ENCODE results near the gene LRRC23. TPM values are rescaled to one million over a fixed set of nuclear protein-coding genes. Genes with fewer than 3 reads are reported as not detected.
"Not testable (repeated sequence)": the region's sequence is repeated elsewhere in the genome, so short reads cannot be mapped to it uniquely, and the experiment has no call there.

LRRC23 gene
- total and polyA plus RNA-seq, 4 experiments from 2014 or later = 4.1 to 9.1 (median 6.2) TPM

DNA sequence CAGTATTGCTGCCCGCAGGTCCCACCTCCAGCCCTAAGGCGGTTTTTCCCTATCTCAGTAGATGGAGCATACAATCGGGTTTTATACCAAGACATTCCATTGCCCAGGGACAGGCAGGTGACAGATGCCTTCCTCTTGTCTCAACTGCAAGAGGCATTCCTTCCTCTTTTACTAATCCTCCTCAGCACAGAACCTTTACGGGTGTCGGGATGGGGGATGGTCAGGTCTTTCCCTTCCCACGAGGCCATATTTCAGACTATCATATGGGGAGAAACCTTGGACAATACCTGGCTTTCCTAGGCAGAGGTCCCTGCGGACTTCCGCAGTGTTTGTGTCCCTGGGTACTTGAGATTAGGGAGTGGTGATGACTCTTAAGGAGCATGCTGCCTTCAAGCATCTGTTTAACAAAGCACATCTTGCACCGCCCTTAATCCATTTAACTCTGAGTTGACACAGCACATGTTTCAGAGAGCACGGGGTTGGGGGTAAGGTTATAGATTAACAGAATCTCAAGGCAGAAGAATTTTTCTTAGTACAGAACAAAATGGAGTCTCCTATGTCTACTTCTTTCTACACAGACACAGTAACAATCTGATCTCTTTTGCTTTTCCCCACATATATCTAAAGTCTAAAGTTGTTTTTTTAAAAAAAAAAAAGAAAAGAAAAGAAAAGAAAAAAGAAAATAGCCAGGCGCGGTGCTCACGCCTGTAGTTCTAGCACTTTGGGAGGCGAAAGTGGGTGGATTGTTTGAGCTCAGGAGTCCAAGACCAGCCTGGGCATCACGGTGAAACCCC is 18.2 kb upstream of the LRRC23 start:
- H3K9me3 Mint-ChIP-seq; H3K27ac ChIP-seq (ENCODE audit: low read depth, low read length); H3K4me3 ChIP-seq (ENCODE audit: low read length in 2 of 2); intact Hi-C loops (cut with micrococcal nuclease); DNase-seq; H3K36me3 ChIP-seq (ENCODE audit: insufficient read depth, low read length); H3K36me3 Mint-ChIP-seq; H3K27me3 Mint-ChIP-seq; H3K27me3 ChIP-seq (ENCODE audit: insufficient read depth, low read length); H3K4me1 ChIP-seq (ENCODE audit: insufficient read depth, low read length); H3K27ac Mint-ChIP-seq; H3K4me3 Mint-ChIP-seq; H3K9me3 ChIP-seq (ENCODE audit: control insufficient read depth in 1 of 2, low read length in 2 of 2): not testable (repeated sequence)
- ChIA-PET CTCF (ENCODE audit: partially characterized antibody) (interaction anchor here (1.2 to 1.4 kb wide), 3 partner anchors 14 to 258 kb away, joined by 3 to 5 read pairs (median 4); partner anchors contain the start of gene SPSB2), POLR2A (ENCODE audit: partially characterized antibody) (interaction anchor here (1.1 to 5.3 kb wide), 3 partner anchors 12 to 17 kb away, joined by 3 to 33 read pairs (median 4); partner anchors contain the start of gene SPSB2)
- H3K4me1 Mint-ChIP-seq = peaks cover 2 to 11% (median 7%) of the 10 kb centered on the region in 4 donors

DNA sequence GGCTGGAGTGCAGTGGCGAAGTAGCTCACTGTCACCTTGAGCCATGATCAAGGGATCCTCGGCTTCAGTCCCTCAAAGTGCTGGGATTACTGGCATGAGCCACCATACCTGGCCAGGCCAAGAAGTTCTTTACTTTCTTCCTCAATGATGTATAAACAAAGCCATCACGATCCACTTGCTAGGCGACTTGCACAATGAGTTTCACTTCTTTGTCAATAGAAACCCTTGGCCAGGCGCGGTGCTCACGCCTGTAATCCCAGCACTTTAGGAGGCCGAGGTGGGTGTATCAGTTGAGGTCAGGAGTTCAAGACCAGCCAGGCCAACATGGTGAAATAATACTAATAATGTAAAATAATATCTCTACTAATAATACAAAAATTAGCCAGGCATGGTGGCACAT is 17.2 kb upstream of the LRRC23 start:
- POLR2A ChIA-PET (ENCODE audit: partially characterized antibody) = interaction anchor here (1.1 to 1.7 kb wide), 3 partner anchors 13 to 18 kb away, joined by 3 to 4 read pairs (median 3); partner anchors contain the start of gene SPSB2
- Mint-ChIP-seq H3K27ac (no peak overlapping the region), H3K9me3 (no peaks in the 10 kb centered on the region), H3K4me1 (peaks cover 5 to 15% (median 11%) of the 10 kb centered on the region in 4 donors), H3K4me3 (no peak overlapping the region), H3K36me3 (peaks cover 0 to 9% of the 10 kb centered on the region in 2 donors), H3K27me3 (no peaks in the 10 kb centered on the region)
- no peaks in the 10 kb centered on the region for H3K27me3 ChIP-seq (ENCODE audit: insufficient read depth, low read length)
- peaks cover 16% of the 10 kb centered on the region for H3K4me1 ChIP-seq (ENCODE audit: insufficient read depth, low read length)
- no peak overlapping the region for H3K27ac ChIP-seq (ENCODE audit: low read depth, low read length)
- H3K9me3 ChIP-seq (ENCODE audit: control insufficient read depth in 1 of 2, low read length in 2 of 2) = no peaks in the 10 kb centered on the region
- H3K36me3 ChIP-seq (ENCODE audit: insufficient read depth, low read length) = no peaks in the 10 kb centered on the region
- DNase-seq = no peak
- no peak overlapping the region for H3K4me3 ChIP-seq (ENCODE audit: low read length in 2 of 2)
- intact Hi-C loops (cut with micrococcal nuclease) = no loop called here
- CTCF ChIA-PET (ENCODE audit: partially characterized antibody) = interaction anchor here (1.3 to 1.4 kb wide), 2 partner anchors 15 to 257 kb away, joined by 4 to 5 read pairs; partner anchors contain the start of gene SPSB2

DNA sequence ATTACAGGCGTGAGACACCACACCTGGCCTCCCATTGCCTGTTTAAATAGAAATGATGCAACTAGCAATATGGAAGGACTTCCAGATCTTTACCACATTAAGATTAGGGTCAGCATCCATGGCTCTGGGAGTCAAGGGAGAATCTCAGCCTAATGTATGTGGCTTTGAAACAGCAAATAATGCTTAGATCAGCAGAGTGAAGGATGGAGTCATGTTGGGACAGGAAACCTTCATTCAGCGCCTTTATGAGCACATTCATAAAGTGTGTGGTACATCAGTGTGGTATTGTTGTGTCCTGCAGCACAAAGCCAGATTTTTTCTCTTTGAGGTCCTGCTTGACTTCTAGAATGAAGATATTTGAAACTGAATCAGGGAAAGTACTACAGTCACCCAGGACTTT is 16.3 kb upstream of the LRRC23 start:
- Histone ChIP-seq H3K27me3 (ENCODE audit: insufficient read depth, low read length) (no peaks in the 10 kb centered on the region), H3K4me1 (ENCODE audit: insufficient read depth, low read length) (peaks cover 16% of the 10 kb centered on the region), H3K4me3 (ENCODE audit: low read length in 2 of 2) (no peak overlapping the region), H3K27ac (ENCODE audit: low read depth, low read length) (no peak overlapping the region), H3K36me3 (ENCODE audit: insufficient read depth, low read length) (no peaks in the 10 kb centered on the region), H3K9me3 (ENCODE audit: control insufficient read depth in 1 of 2, low read length in 2 of 2) (no peaks in the 10 kb centered on the region)
- Mint-ChIP-seq H3K4me1 (peaks cover 5 to 15% (median 11%) of the 10 kb centered on the region in 4 donors), H3K4me3 (no peak overlapping the region), H3K9me3 (no peaks in the 10 kb centered on the region), H3K36me3 (peaks cover 0 to 9% of the 10 kb centered on the region in 2 donors), H3K27ac (peak overlapping the region in 2 of 7 donors; percentile 7 to 9), H3K27me3 (no peaks in the 10 kb centered on the region)
- intact Hi-C loops (cut with micrococcal nuclease) = no loop called here
- no peak for DNase-seq
- CTCF ChIA-PET (ENCODE audit: partially characterized antibody) = interaction anchor here (1.4 kb wide), 1 partner anchor 16 kb away, joined by 5 read pairs; the partner anchor contains the start of gene SPSB2
- POLR2A ChIA-PET (ENCODE audit: partially characterized antibody) = interaction anchor here (1.6 to 1.7 kb wide), 2 partner anchors 14 to 16 kb away, joined by 3 read pairs; partner anchors contain the start of gene SPSB2

DNA sequence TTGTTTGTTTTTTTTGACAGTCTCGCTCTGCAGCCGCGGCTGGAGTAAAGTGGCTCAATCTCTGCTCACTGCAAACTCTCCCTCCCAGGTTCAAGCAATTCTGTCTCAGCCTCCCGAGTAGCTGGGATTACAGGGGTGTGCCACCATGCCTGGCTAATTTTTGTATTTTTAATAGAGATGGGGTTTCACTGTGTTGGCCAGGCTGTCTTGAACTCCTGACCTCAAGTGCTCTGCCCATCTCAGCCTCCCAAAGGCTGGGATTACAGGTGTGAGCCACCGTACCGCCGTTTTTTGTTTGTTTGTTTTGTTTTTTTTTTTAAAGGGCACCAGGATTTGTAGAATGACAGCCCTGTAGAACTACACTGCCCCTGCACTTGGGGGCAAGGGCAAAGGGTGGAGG is 15.8 kb upstream of the LRRC23 start:
- DNase-seq; H3K27ac ChIP-seq (ENCODE audit: low read depth, low read length); H3K9me3 ChIP-seq (ENCODE audit: control insufficient read depth in 1 of 2, low read length in 2 of 2); H3K4me3 Mint-ChIP-seq; H3K4me3 ChIP-seq (ENCODE audit: low read length in 2 of 2); H3K36me3 Mint-ChIP-seq; H3K36me3 ChIP-seq (ENCODE audit: insufficient read depth, low read length); intact Hi-C loops (cut with micrococcal nuclease); H3K27me3 ChIP-seq (ENCODE audit: insufficient read depth, low read length); H3K9me3 Mint-ChIP-seq; H3K27me3 Mint-ChIP-seq: not testable (repeated sequence)
- Mint-ChIP-seq H3K27ac (peak overlapping the region in 3 of 7 donors; percentile 9 to 65 (median 30)), H3K4me1 (peaks cover 5 to 15% (median 11%) of the 10 kb centered on the region in 4 donors)
- peaks cover 16% of the 10 kb centered on the region for H3K4me1 ChIP-seq (ENCODE audit: insufficient read depth, low read length)
- ChIA-PET POLR2A (ENCODE audit: partially characterized antibody) (interaction anchor here (1.6 to 4.0 kb wide), 2 partner anchors 16 to 18 kb away, joined by 3 to 133 read pairs; partner anchors contain the start of gene SPSB2), CTCF (ENCODE audit: partially characterized antibody) (interaction anchor here (1.0 kb wide), 1 partner anchor 19 kb away, joined by 3 read pairs; no protein-coding TSS in a partner anchor)

DNA sequence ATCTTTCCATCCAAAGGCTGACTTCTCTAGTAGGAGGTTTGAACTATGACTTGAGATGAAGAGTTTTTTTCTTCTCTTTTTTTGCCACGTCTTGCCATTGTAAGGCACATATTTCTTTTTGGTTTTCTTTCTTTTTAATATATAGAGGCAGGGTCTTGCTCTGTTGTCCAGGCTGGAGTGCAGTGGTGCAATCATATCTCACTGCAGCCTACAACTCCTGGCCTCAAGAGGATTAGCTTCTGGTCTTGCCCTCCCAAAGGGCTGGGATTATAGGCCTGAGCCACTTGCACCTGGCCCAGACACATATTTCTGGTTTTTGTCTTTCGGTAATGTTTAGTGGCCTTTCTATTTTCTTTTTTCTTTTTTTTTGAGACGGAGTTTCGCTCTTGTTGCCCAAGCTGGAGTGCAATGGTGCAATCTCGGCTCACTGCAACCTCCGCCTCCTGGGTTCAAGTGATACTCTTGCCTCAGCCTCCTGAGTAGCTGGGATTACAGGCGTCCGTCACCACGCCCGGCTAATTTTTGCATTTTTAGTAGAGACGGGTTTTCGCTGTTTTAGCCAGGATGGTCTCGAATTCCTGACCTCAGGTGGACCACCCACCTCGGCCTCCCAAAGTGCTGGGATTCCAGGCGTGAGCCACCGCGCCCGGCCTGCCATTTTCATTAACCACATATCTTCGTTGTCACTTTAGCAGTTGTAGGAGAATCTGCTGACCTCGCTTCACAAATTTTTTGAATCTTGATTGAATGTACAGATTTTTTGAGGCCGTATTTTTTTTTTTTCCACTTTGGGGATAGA is 14.6 kb upstream of the LRRC23 start:
- not testable (repeated sequence) for H3K4me3 ChIP-seq (ENCODE audit: low read length in 2 of 2)
- POLR2A ChIA-PET (ENCODE audit: partially characterized antibody) = interaction anchor here (1.5 to 4.0 kb wide), 2 partner anchors 19 to 62 kb away, joined by 6 to 133 read pairs; partner anchors contain the start of gene SPSB2

DNA sequence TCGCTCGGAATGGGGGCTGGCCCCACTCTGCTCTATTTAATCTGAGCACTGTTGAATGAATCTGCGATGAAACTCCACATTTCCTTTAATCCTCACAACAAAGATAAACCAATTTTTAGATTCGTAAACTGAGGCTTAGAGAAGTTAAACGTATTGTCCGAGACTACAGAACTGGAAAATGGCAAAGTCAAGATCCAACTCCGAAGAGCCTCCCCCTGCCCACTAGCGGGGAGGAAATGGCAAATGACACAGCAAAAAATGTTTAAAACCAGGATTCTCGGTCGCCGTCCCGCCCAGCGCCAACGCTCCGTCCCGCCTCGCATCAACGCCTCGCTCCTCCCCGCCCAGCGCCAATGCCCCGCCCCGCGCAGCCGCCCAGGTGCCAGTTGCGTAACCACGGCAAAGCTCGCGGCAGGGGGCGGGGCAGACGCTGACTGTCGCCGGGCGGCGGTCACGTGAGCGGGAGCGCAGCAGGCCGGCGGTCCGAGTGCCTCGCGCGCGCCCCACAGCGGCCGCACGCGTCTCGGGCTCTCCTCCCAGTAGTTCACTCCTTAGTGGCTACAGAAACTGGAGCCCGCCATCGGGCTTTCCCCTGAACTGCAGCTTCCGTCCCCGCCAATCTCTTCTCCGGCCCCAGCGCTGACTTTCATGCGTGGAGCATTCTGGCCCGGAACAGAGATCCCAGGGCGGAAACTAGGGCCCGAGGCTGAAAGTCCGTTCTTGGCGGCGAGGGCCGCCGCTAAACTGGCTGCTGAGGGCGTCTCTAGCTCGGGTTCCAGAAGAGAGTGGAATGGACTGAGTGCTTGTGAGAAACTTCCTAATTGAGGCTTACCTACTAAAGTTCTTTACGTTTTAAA is 13.6 kb upstream of the LRRC23 start:
- intact Hi-C loops (cut with micrococcal nuclease) = loop anchor here (1.0 kb wide), 5 partner anchors 13 to 127 kb away; partner anchors contain the start of genes ENO2, LPCAT3, LRRC23 and SPSB2
- H3K9me3 ChIP-seq (ENCODE audit: control insufficient read depth in 1 of 2, low read length in 2 of 2) = no peaks in the 10 kb centered on the region
- CTCF ChIA-PET (ENCODE audit: partially characterized antibody) = interaction anchor here (0.6 to 4.4 kb wide), 21 partner anchors 9 to 218 kb away, joined by 3 to 151 read pairs (median 4); partner anchors contain the start of genes C1RL, CDCA3, LRRC23 and SPSB2
- Mint-ChIP-seq H3K9me3 (no peaks in the 10 kb centered on the region), H3K27me3 (no peaks in the 10 kb centered on the region), H3K36me3 (no peaks in the 10 kb centered on the region), H3K27ac (peak overlapping the region; percentile 92 to 98 (median 95)), H3K4me3 (peak overlapping the region; percentile 82 to 87 (median 85)), H3K4me1 (peaks cover 5 to 15% (median 11%) of the 10 kb centered on the region in 4 donors)
- H3K36me3 ChIP-seq (ENCODE audit: insufficient read depth, low read length) = no peaks in the 10 kb centered on the region
- H3K27me3 ChIP-seq (ENCODE audit: insufficient read depth, low read length) = no peaks in the 10 kb centered on the region
- H3K4me3 ChIP-seq (ENCODE audit: low read length in 2 of 2) = peak overlapping the region; percentile 74 to 93
- peaks cover 16% of the 10 kb centered on the region for H3K4me1 ChIP-seq (ENCODE audit: insufficient read depth, low read length)
- peak; percentile 97 to 98 (median 98) for DNase-seq
- H3K27ac ChIP-seq (ENCODE audit: low read depth, low read length) = peak overlapping the region; percentile 91
- POLR2A ChIA-PET (ENCODE audit: partially characterized antibody) = interaction anchor here (0.7 to 4.0 kb wide), 39 partner anchors 9 to 422 kb away, joined by 3 to 133 read pairs (median 6); partner anchors contain the start of genes ATN1, C12orf57, CDCA3 and COPS7A

More for the DNA sequence above, 14.6 kb upstream of the LRRC23 start:
- peak overlapping the region in 6 of 7 donors; percentile 90 to 98 (median 92) for H3K27ac Mint-ChIP-seq
- DNase-seq; H3K36me3 ChIP-seq (ENCODE audit: insufficient read depth, low read length); H3K9me3 Mint-ChIP-seq; H3K27ac ChIP-seq (ENCODE audit: low read depth, low read length); H3K9me3 ChIP-seq (ENCODE audit: control insufficient read depth in 1 of 2, low read length in 2 of 2); H3K36me3 Mint-ChIP-seq; intact Hi-C loops (cut with micrococcal nuclease); H3K27me3 ChIP-seq (ENCODE audit: insufficient read depth, low read length); H3K27me3 Mint-ChIP-seq: not testable (repeated sequence)
- peaks cover 16% of the 10 kb centered on the region for H3K4me1 ChIP-seq (ENCODE audit: insufficient read depth, low read length)
- CTCF ChIA-PET (ENCODE audit: partially characterized antibody) = interaction anchor here (1.0 kb wide), 2 partner anchors 17 to 20 kb away, joined by 3 to 5 read pairs; partner anchors contain the start of gene SPSB2
- H3K4me3 Mint-ChIP-seq = peak overlapping the region in 7 of 8 donors; percentile 82 to 87 (median 85)
- peaks cover 5 to 15% (median 11%) of the 10 kb centered on the region in 4 donors for H3K4me1 Mint-ChIP-seq
